Transverse colon (tissue), 4 donors: ENCODE data around the gene NEXMIF.
"Not testable (repeated sequence)": the region's sequence is repeated elsewhere in the genome, so short reads cannot be mapped to it uniquely, and the experiment has no call there.

ENCODE experiments used
- EP300 ChIP-seq: sonication (generic); formaldehyde crosslinking; IDR thresholded peaks from one replicate; pipeline ENCODE4 v1.6.1; 2017; ENCODE audit warnings: antibody characterized with exemption, low read depth
- POLR2AphosphoS5 ChIP-seq, 3 donors: sonication (generic); formaldehyde crosslinking; IDR thresholded peaks; one replicate each; pipeline ENCODE4 v1.6.1; 2016; ENCODE audit warnings: antibody characterized with exemption in 3 of 3
- TF ChIP-seq, protein P1 (sequence below), 5 experiments: fragments of 200-600 bp in 3 of 5; fragments of 450-650 bp in 2 of 5; sonication (generic) in 3 of 5; IDR thresholded peaks; 1 replicate in 2 of 5; 2 replicates in 3 of 5; pipeline ENCODE4 v1.5.1; 2016 to 2017; ENCODE audit warnings: antibody characterized with exemption in 5 of 5, inconsistent platforms in 3 of 5, mild to moderate bottlenecking in 2 of 5, moderate library complexity in 1 of 5

DNA sequence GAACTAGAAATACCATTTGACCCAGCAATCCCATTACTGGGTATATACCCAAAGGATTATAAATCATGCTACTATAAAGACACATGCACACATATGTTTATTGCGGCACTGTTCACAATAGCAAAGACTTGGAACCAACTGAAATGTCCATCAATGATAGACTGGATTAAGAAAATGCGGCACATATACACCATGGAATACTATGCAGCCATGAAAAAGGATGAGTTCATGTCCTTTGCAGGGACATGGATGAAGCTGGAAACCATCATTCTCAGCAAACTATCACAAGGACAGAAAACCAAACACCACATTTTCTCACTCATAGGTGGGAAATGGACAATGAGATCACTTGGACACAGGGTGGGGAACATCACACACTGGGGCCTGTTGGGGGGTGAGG, 105.5 kb downstream of the NEXMIF start:
- TF ChIP-seq, protein P1, sequence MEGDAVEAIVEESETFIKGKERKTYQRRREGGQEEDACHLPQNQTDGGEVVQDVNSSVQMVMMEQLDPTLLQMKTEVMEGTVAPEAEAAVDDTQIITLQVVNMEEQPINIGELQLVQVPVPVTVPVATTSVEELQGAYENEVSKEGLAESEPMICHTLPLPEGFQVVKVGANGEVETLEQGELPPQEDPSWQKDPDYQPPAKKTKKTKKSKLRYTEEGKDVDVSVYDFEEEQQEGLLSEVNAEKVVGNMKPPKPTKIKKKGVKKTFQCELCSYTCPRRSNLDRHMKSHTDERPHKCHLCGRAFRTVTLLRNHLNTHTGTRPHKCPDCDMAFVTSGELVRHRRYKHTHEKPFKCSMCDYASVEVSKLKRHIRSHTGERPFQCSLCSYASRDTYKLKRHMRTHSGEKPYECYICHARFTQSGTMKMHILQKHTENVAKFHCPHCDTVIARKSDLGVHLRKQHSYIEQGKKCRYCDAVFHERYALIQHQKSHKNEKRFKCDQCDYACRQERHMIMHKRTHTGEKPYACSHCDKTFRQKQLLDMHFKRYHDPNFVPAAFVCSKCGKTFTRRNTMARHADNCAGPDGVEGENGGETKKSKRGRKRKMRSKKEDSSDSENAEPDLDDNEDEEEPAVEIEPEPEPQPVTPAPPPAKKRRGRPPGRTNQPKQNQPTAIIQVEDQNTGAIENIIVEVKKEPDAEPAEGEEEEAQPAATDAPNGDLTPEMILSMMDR (IDR thresholded peaks at IDR 0.05), result not testable (repeated sequence)
- not testable (repeated sequence) for TF ChIP-seq POLR2AphosphoS5 (IDR thresholded peaks at IDR 0.05); EP300
